H1 (cell line): ENCODE data around the gene SMURF2. TPM values are rescaled to one million over a fixed set of nuclear protein-coding genes. Genes with fewer than 3 reads are reported as not detected.
"Not testable (repeated sequence)": the region's sequence is repeated elsewhere in the genome, so short reads cannot be mapped to it uniquely, and the experiment has no call there.

Experiments
- CTCF ChIA-PET: fragments of 300-600 bp; sonication (Branson Sonifier 250); formaldehyde crosslinking; loops from one replicate; lab custom pipeline; 2021; ENCODE audit not compliant: partially characterized antibody; lab: Charles Lee
- POLR2A ChIA-PET: fragments of 300-600 bp; sonication (Branson Sonifier 250); formaldehyde crosslinking; loops from one replicate; lab custom pipeline; 2021; ENCODE audit warnings: inconsistent platforms; ENCODE audit not compliant: partially characterized antibody; lab: Charles Lee
- DNase-seq, 2 experiments: peaks; one replicate each; pipeline versions ENCODE4 v3.0.0 to v3.0.0-alpha.2; 2010 to 2022; ENCODE audit warnings: low spot score in 2 of 2, low read depth in 1 of 2, mixed read lengths in 1 of 2
- FAIRE-seq: peaks from 2 replicates; lab custom pipeline; 2011; peaks lifted over from hg19 to GRCh38; lab: Jason Lieb, UNC
- H2AFZ ChIP-seq: 2 replicates; pipeline ENCODE4 v1.8.1; 2012; ENCODE audit warnings: low read length, inconsistent platforms
- H2AK5ac ChIP-seq: 2 replicates; pipeline ENCODE4 v1.6.1; 2013; ENCODE audit warnings: low read depth, low read length
- H2BK120ac ChIP-seq: replicated peaks from 2 replicates; pipeline ENCODE3; 2013; ENCODE audit warnings: low read depth, low read length, inconsistent platforms
- H2BK12ac ChIP-seq: 2 replicates; pipeline ENCODE4 v1.6.1; 2013; ENCODE audit warnings: low read depth, low read length
- H2BK15ac ChIP-seq: 2 replicates; pipeline ENCODE4 v1.6.1; 2013; ENCODE audit warnings: low read length
- H2BK20ac ChIP-seq: 2 replicates; pipeline ENCODE4 v1.6.1; 2013; ENCODE audit warnings: low read length
- H2BK5ac ChIP-seq: 2 replicates; pipeline ENCODE4 v1.6.1; 2013; ENCODE audit warnings: low read depth, low read length
- H3K14ac ChIP-seq: 2 replicates; pipeline ENCODE4 v1.6.1; 2013; ENCODE audit warnings: inconsistent platforms; ENCODE audit not compliant: insufficient read length
- H3K18ac ChIP-seq: 2 replicates; pipeline ENCODE4 v1.6.1; 2013; ENCODE audit warnings: low read length; ENCODE audit errors: extremely low read depth
- H3K23ac ChIP-seq: 2 replicates; pipeline ENCODE4 v1.6.1; 2013; ENCODE audit warnings: inconsistent platforms; ENCODE audit not compliant: insufficient read length
- H3K23me2 ChIP-seq: 2 replicates; pipeline ENCODE4 v1.6.1; 2013; ENCODE audit warnings: low read depth, low read length
- H3K27ac ChIP-seq: 2 replicates; pipeline ENCODE4 v1.6.1; 2011; ENCODE audit warnings: low read depth, low read length, inconsistent platforms
- H3K27me3 ChIP-seq, 4 experiments: replicated peaks in 1 of 4; 1 replicate in 1 of 4; 2 replicates in 3 of 4; pipeline versions ENCODE4 v1.6.1 to v1.8.1; 2011 to 2013; ENCODE audit warnings: low read length in 3 of 4, mild to moderate bottlenecking in 3 of 4, inconsistent platforms in 2 of 4, mixed read lengths in 2 of 4, moderate library complexity in 1 of 4; ENCODE audit not compliant: control insufficient read depth in 3 of 4, insufficient read depth in 3 of 4; ENCODE audit errors: extremely low read depth in 1 of 4
- H3K36me3 ChIP-seq, 4 experiments: 2 replicates each; pipeline versions ENCODE4 v1.6.1 to v1.8.1; 2011 to 2013; ENCODE audit warnings: mild to moderate bottlenecking in 4 of 4, low read length in 3 of 4, moderate library complexity in 2 of 4, control low read depth in 1 of 4, inconsistent platforms in 1 of 4; ENCODE audit not compliant: insufficient read depth in 4 of 4, control insufficient read depth in 2 of 4
- H3K4ac ChIP-seq: replicated peaks from 2 replicates; pipeline ENCODE3; 2013; ENCODE audit warnings: low read length, low read depth, mixed read lengths, inconsistent platforms; ENCODE audit not compliant: insufficient read length
- H3K4me1 ChIP-seq, 4 experiments: replicated peaks in 1 of 4; 1 replicate in 1 of 4; 2 replicates in 3 of 4; pipeline versions ENCODE4 v1.6.1 to v1.8.1; 2011 to 2013; ENCODE audit warnings: low read length in 3 of 4, inconsistent platforms in 2 of 4, mixed read lengths in 1 of 4; ENCODE audit not compliant: insufficient read depth in 4 of 4, control insufficient read depth in 3 of 4
- H3K4me2 ChIP-seq, 2 experiments: 2 replicates each; pipeline versions ENCODE4 v1.6.1 to v1.8.1; 2011 to 2013; ENCODE audit warnings: low read depth in 2 of 2, low read length in 2 of 2, control low read depth in 1 of 2, inconsistent platforms in 1 of 2, mild to moderate bottlenecking in 1 of 2; ENCODE audit not compliant: insufficient read depth in 1 of 2
- H3K4me3 ChIP-seq, 4 experiments: fragments of 200-600, 300-600 bp in 1 of 4; sonication (generic), shearing (Covaris generic), sonication (Bioruptor Twin) in 1 of 4; 2 replicates each; pipeline versions ENCODE4 v1.5.1 to v1.8.1; 2011 to 2016; ENCODE audit warnings: low read length in 4 of 4, low read depth in 3 of 4, control low read depth in 2 of 4, inconsistent platforms in 2 of 4, mild to moderate bottlenecking in 2 of 4, mixed read lengths in 1 of 4, moderate library complexity in 1 of 4; ENCODE audit not compliant: insufficient read depth in 2 of 4; ENCODE audit errors: extremely low read depth in 1 of 4
- H3K56ac ChIP-seq: replicated peaks from 2 replicates; pipeline ENCODE3; 2013; ENCODE audit warnings: low read depth, mild to moderate bottlenecking, mixed read lengths, low read length, inconsistent platforms; ENCODE audit not compliant: insufficient read length
- H3K79me1 ChIP-seq: 2 replicates; pipeline ENCODE4 v1.6.1; 2013; ENCODE audit warnings: low read depth, low read length, control low read depth
- H3K79me2 ChIP-seq, 2 experiments: 2 replicates each; pipeline versions ENCODE4 v1.6.1 to v1.8.1; 2012 to 2013; ENCODE audit warnings: low read length in 2 of 2, mild to moderate bottlenecking in 2 of 2, inconsistent platforms in 1 of 2; ENCODE audit not compliant: insufficient read depth in 2 of 2, control insufficient read depth in 1 of 2
- H3K9ac ChIP-seq, 4 experiments: replicated peaks in 1 of 4; 1 replicate in 1 of 4; 2 replicates in 3 of 4; pipeline versions ENCODE4 v1.6.1 to v1.8.1; 2011 to 2013; ENCODE audit warnings: low read depth in 3 of 4, low read length in 3 of 4, control low read depth in 2 of 4, mild to moderate bottlenecking in 2 of 4, moderate library complexity in 2 of 4, inconsistent platforms in 1 of 4; ENCODE audit errors: extremely low read depth in 1 of 4
- H3K9me3 ChIP-seq, 2 experiments: 2 replicates each; pipeline versions ENCODE4 v1.6.1 to v1.8.1; 2012 to 2013; ENCODE audit warnings: mild to moderate bottlenecking in 2 of 2, moderate library complexity in 2 of 2, control low read depth in 1 of 2, inconsistent platforms in 1 of 2, low read depth in 1 of 2, low read length in 1 of 2, mixed read lengths in 1 of 2; ENCODE audit not compliant: insufficient read depth in 2 of 2
- H4K20me1 ChIP-seq, 2 experiments: replicated peaks in 1 of 2; 2 replicates each; pipeline versions ENCODE3 to v1.8.1; 2011 to 2013; ENCODE audit warnings: inconsistent platforms in 2 of 2, low read length in 2 of 2, mild to moderate bottlenecking in 1 of 2; ENCODE audit not compliant: insufficient read depth in 2 of 2, control insufficient read depth in 1 of 2
- H4K5ac ChIP-seq: 2 replicates; pipeline ENCODE4 v1.6.1; 2013; ENCODE audit warnings: low read length, low read depth, mixed read lengths, inconsistent platforms; ENCODE audit not compliant: insufficient read length
- H4K8ac ChIP-seq: 2 replicates; pipeline ENCODE4 v1.8.0; 2013; ENCODE audit warnings: mild to moderate bottlenecking, moderate library complexity, low read length, inconsistent platforms; ENCODE audit not compliant: insufficient read depth; ENCODE audit errors: extremely low read depth
- H4K91ac ChIP-seq: replicated peaks from 2 replicates; pipeline ENCODE3; 2013; ENCODE audit warnings: low read length, mixed read lengths, inconsistent platforms; ENCODE audit not compliant: insufficient read length
- KDM1A ChIP-seq: fragments of 200-600, 300-600 bp; sonication (generic); IDR thresholded peaks from 2 replicates; pipeline ENCODE4 v1.7.1; 2016; ENCODE audit warnings: mild to moderate bottlenecking, low read length, borderline replicate concordance
- SP4 ChIP-seq: IDR thresholded peaks from 2 replicates; pipeline ENCODE4 v1.6.1; 2012; ENCODE audit warnings: low read length, inconsistent platforms
- WGBS, 2 experiments: shearing (Covaris generic) in 1 of 2; methylation state at CpG; one replicate each; pipeline versions ENCODE4 v1.1.6 to v1.1.7; 2013 to 2015; ENCODE audit warnings: low lambda C conversion rate in 2 of 2, mixed read lengths in 2 of 2, inconsistent platforms in 1 of 2, low coverage in 1 of 2, missing lambda C conversion rate in 1 of 2; ENCODE audit not compliant: insufficient replicate concordance in 2 of 2, insufficient coverage in 1 of 2, insufficient read length in 1 of 2; ENCODE audit errors: extremely low coverage in 1 of 2, missing lambda C conversion rate in 1 of 2; 5-methylcytosine and 5-hydroxymethylcytosine counted together
- polyA plus RNA-seq, 7 experiments: library from polyadenylated mRNA; depleted of rRNA in 3 of 7; stranded (reverse) in 5 of 7; unstranded in 2 of 7; fragments of >200 nt in 5 of 7; fragments of 200-250 nt in 2 of 7; gene quantifications; 1 replicate in 5 of 7; 2 replicates in 1 of 7; 4 replicates in 1 of 7; pipeline versions ENCODE4 v1.2.1 to v1.2.3, GENCODE V29; 2011 to 2013; ENCODE audit warnings: missing spikeins in 2 of 7, mixed read lengths in 2 of 7
- total RNA-seq: library from RNA; stranded (reverse); fragmentation: NEBNext Ultra II Directional; extraction: Animal tissue kit (Norgen Biotek cat#: 25700); gene quantifications from 2 replicates; pipeline ENCODE4 v1.2.1, GENCODE V29; 2021

The SMURF2 gene
- total and polyA plus RNA-seq, 2 of the 8 experiments (the other 6 are each of a cell fraction or from before 2014, with no cell fraction given) = 7.2 to 29.2 TPM

- TF ChIP-seq KDM1A = no peak
- TF ChIP-seq SP4 = no peak
These were observed 82.2 kb downstream of the SMURF2 start (continued) for GRCh38 chr17:64579917-64580316.

DNA sequence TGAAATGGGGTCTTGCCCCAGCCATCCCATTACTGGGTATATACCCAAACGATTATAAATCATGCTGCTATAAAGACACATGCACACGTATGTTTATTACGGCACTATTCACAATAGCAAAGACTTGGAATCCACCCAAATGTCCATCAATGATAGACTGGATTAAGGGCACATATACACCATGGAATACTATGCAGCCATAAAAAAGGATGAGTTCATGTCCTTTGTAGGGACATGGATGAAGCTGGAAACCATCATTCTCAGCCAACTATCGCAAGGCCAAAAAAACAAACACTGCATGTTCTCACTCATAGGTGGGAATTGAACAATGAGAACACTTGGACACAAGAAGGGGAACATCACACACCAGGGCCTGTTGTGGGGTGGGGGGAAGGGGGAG is 85.1 kb downstream of the SMURF2 start:
- H3K79me2 ChIP-seq, H4K5ac ChIP-seq, FAIRE-seq, DNase-seq, H2BK5ac ChIP-seq, H2BK12ac ChIP-seq, H3K9me3 ChIP-seq, H4K91ac ChIP-seq, H3K14ac ChIP-seq, H3K56ac ChIP-seq, H3K23ac ChIP-seq, H4K8ac ChIP-seq, H3K4ac ChIP-seq, H2BK15ac ChIP-seq, H3K23me2 ChIP-seq, H2AFZ ChIP-seq, H3K4me2 ChIP-seq, H3K4me1 ChIP-seq, H3K27ac ChIP-seq, H3K27me3 ChIP-seq, H3K18ac ChIP-seq, H3K79me1 ChIP-seq, H2BK120ac ChIP-seq, H2BK20ac ChIP-seq, H4K20me1 ChIP-seq, H3K9ac ChIP-seq, H2AK5ac ChIP-seq, CTCF ChIA-PET, H3K4me3 ChIP-seq: not testable (repeated sequence)
- POLR2A ChIA-PET = interaction anchor here (0.7 kb wide), 1 partner anchor 70 kb away, joined by 3 read pairs; no protein-coding TSS in a partner anchor
- H3K36me3 ChIP-seq = peaks cover 0 to 15% (median 5%) of the 10 kb centered on the region in 4 experiments; a peak in 4 of 8 replicates
- WGBS, 2 experiments = 93% methylated on average over 4 of the region's 4 CpGs; no CpG with 5 or more reads in 1 of the 2 experiments
